AML-193 (cell line): Measurements from ENCODE around the gene OR8B4.
A peak's percentile ranks its signal among the peaks of the same experiment; 100 is the strongest.
"Not testable (repeated sequence)": the region's sequence is repeated elsewhere in the genome, so short reads cannot be mapped to it uniquely, and the experiment has no call there.

Experiments used
- DNase-seq, 2 experiments: peaks; one replicate each; lab custom pipeline; 2025; lab: John Stamatoyannopoulos, UW

The OR8B4 gene

DNA sequence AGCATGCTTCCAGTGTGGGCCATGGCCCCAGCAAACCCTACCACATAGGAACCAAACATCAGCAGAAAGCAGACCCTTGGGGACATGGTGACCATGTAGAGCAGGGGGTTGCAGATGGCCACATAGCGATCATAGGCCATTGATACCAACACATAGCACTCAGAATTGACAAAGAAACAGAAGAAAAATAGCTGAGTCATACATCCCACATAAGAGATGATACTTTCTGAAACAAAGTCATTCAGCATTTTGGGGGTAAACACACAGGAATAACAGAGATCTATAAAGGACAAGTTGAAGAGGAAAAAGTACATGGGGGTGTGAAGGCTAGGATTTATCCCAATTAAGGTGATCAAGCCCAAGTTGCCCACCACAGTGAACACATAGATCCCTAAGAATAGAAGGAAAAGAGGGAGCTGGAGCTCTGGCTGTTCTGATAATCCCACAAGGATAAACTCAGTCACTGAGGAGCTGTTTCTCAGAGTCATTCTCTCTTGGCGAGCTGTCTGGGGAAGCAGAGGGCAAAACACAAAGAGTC is at the start of gene OR8B4:
Gene OR8B4, minus strand, starts transcription at position 488 of the 538 bp plus-strand sequence. Its CDS starts 0 bp downstream, at position 488.
- no peak for DNase-seq

DNA sequence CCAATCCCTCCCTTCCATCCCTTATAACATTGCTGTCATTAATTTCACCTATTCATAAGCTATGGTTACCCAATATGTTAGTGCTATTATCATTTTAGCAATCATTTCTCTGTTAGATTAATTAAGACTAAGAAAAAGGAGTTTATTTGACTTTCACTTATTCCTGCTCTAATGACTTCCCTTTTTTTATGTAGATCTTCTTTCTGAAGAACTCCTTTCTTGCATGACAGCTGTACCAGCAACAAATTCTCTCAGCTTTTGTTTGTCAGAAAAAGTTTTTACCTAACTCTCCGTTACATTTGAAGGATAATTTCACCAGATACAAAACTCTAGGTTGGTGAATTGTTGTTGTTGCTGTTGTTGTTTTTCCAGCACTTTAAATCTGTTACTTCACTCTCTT is 49.4 kb upstream of the OR8B4 start:
- no peak for DNase-seq

DNA sequence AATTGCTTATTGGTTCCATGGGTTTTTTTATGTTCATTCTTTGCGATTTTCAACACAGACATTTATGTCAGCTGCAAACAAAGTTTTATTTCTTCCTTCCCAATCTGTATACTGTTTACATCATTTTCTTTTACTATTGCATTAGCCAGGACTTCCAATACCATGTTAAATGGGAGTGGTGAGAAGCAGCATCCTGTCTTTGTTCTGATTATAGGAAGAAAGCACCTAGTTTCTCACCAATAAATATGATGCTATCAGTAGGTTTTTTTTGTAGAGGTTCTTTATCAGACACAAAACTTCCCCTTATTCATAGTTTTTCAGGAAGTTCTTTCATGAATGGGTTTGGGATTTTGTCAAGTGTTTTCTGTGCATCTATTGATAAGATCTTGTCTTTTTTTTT is 48.8 kb upstream of the OR8B4 start:
- DNase-seq: no peak

- DNase-seq: no peak
Measured at GRCh38 chr11:124470561-124471227, 46.0 kb upstream of the OR8B4 start.

- DNase-seq: no peak
Measured at GRCh38 chr11:124467381-124467927, 42.8 kb upstream of the OR8B4 start.

DNA sequence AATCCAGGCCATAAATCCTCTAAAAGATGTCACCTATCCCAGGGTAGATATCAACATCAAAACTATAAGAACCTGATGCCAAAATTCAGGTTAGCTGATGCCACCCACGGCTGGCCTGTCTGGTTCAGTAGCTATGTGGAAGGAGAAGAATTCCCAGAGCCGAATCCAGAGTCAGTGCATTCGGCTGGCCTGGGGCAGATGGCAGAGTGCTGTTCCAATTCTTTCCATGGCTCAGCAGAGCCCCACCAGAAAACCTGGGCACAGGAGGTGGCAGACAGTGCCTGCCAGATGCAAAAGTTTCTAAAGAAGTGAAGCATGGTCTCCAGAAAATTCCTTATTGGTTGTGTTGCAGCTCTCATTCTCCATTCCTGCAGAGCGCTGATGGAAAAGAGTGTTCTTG is 40.7 kb upstream of the OR8B4 start:
- DNase-seq: no peak

- no peak for DNase-seq
Measured at GRCh38 chr11:124463990-124464389, 39.3 kb upstream of the OR8B4 start.

DNA sequence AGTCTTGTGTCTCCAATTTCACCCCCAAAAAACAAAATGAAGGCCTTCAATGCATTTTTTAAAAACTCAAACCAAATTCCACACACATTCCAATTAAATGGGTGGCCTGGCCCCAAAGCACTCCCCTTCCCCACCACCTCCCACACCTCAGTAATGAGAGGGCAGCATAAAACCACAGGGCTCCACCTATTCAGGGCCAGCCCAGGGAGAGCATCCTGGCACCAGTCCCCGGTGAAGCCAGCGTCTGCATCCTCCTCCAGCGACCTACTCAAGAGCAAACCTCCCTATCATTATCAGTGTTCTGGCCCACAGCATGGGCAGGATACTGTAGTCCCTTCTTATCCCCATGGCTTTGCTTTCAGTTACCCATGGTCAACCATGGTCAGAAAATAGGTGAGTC is 38.7 kb upstream of the OR8B4 start:
- no peak for DNase-seq

- no peak for DNase-seq
Measured at GRCh38 chr11:124460459-124460858, 35.8 kb upstream of the OR8B4 start.

GRCh38 chr11:124459379-124459778 is 34.7 kb upstream of the OR8B4 start:
- not testable (repeated sequence) for DNase-seq

DNA sequence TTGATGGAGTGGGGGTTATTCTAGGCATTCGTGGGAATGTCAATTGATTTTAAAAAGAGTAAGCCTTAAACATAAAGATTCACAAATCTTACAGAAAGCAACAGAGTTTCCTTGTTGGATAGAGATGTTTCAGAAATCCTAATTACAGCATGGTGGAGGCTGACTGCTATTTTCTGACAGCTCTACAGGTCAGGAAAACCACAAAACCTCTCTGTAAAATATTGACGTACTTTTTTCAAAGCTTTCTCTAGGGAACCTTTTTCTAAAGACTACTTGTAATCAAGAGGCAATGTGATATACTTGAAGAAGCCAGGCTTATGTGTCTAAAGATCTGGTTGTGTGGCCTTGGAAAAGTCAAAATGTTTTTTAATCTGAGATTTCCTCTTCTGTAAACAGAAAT is 29.9 kb upstream of the OR8B4 start:
- DNase-seq: no peak

GRCh38 chr11:124446916-124447315 is 22.2 kb upstream of the OR8B4 start:
- DNase-seq: no peak

- no peak for DNase-seq
Measured at GRCh38 chr11:124445646-124446150, 21.0 kb upstream of the OR8B4 start, which contains the start of gene OR8B8. OR8B8 (minus strand) TSS chr11:124445696; CDS start chr11:124441085, 4,611 bp downstream.

DNA sequence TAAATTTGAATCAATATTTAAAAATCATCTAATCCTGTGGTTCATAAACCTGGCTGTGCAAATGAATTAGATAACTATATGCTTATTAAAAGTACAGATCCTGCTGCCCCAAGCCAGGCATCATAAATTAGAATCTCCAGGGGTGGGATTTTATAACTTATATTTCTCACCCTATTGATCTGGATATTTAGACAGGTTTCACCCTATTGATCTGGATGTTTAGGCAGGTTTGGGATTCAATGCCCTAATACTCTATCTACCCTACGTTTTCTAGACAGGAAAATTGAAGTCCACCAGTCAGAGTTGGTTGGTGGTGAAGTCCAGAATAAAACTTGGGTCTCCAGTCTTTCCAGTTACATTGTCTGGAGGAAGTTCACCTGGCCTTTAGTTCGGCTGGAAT is 18.2 kb upstream of the OR8B4 start:
- no peak for DNase-seq

- DNase-seq: no peak
Measured at GRCh38 chr11:124442442-124442841, 17.8 kb upstream of the OR8B4 start.

DNA sequence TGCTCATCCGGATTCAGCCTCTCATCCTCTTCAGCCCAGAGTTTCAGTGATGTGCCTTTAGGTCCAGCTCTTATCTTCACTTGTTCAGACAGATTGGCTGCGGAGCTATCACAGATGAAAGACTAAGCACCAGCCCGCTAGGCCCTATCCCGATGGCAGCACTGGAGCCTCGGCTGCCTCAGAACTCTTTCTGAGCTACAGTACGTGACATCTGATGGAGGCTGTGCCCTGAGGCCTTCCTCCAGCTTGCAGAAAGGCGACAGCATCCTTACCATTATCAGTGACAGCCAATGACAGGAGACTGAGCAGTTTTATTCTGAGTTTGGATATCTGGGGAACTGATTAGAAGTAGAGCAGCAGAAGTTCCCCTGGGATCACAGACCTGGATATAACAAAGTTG is 16.8 kb upstream of the OR8B4 start:
- no peak for DNase-seq

DNA sequence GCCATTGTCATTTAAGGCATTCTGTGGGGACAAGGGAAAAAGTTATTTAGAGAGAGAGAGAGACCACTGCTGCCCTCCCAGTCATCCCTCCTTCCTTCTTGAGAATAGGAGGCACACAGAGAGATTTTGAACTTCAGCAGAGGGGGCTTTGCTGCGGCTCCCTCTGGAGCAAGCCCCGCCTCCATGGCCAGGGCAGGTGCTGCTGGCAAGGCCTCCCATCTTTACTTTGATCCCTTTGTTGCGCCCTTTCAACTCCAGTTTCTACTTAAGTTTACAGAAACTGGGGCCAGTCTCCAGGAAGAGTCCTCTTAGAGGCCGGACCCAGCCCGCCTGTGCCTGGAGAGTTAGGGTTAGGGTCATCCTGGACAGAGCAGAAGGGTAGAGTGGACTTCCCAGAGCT is 16.4 kb upstream of the OR8B4 start:
- no peak for DNase-seq

DNA sequence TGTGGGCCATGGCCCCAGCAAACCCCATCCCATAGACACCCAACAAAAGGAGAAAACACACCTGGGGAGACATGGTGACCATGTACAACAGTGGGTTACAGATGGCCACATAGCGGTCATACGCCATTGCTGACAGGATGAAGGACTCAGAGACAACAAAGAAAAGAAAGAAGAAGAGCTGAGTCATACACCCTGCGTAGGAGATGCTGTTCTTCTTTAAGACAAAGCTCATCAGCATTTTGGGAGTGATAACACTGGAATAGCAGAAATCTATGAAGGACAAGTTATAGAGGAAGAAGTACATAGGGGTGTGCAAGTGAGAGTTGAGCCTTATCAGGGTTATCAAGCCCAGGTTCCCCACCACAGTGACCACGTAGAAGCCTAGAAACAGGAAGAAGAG is 15.9 kb upstream of the OR8B4 start:
- no peak for DNase-seq

GRCh38 chr11:124434699-124435098 is 10.0 kb upstream of the OR8B4 start:
- no peak for DNase-seq

GRCh38 chr11:124429599-124429998 is 4.9 kb upstream of the OR8B4 start:
- DNase-seq: no peak

GRCh38 chr11:124421043-124421442 is 3.6 kb downstream of the OR8B4 start:
- DNase-seq: no peak

GRCh38 chr11:124415356-124415923 is 9.2 kb downstream of the OR8B4 start:
- DNase-seq: peak; percentile 26 to 43

- DNase-seq: no peak
Measured at GRCh38 chr11:124409906-124410305, 14.8 kb downstream of the OR8B4 start.
